Measurements from ENCODE around the gene RERE. TPM values are rescaled to one million over a fixed set of nuclear protein-coding genes. Genes with fewer than 3 reads are reported as not detected.
A peak's percentile ranks its signal among the peaks of the same experiment; 100 is the strongest.

Gene RERE
- total RNA-seq, 6 experiments from 2014 or later, result 36.5 to 41.6 (median 37.5) TPM

GRCh38 chr1:8386247-8386646 lies 431.2 kb downstream of the RERE start:
- Mint-ChIP-seq H3K4me3 (no peak overlapping the region), H3K36me3 (ENCODE audit: low read depth) (peaks cover 33% of the 10 kb centered on the region), H3K4me1 (ENCODE audit: low read depth) (peaks cover 50% of the 10 kb centered on the region), H3K27ac (peak overlapping the region; percentile 50), H3K9me3 (no peaks in the 10 kb centered on the region), H3K27me3 (ENCODE audit: insufficient read depth) (peaks cover 5% of the 10 kb centered on the region)
- DNase-seq, result no peak
- no peak for TF ChIP-seq CTCF (IDR thresholded peaks at IDR 0.05)

- Mint-ChIP-seq H3K27me3 (ENCODE audit: insufficient read depth) (peaks cover 3% of the 10 kb centered on the region; the same call in 1 of the 2 replicates), H3K4me1 (ENCODE audit: low read depth) (peaks cover 43% of the 10 kb centered on the region)
Observed at GRCh38 chr1:8384577-8384976, 432.9 kb downstream of the RERE start.

GRCh38 chr1:8384088-8384487 lies 433.4 kb downstream of the RERE start:
- Mint-ChIP-seq H3K4me3 (no peak overlapping the region), H3K4me1 (ENCODE audit: low read depth) (peaks cover 43% of the 10 kb centered on the region), H3K27me3 (ENCODE audit: insufficient read depth) (peaks cover 3% of the 10 kb centered on the region; the same call in 1 of the 2 replicates), H3K9me3 (no peaks in the 10 kb centered on the region), H3K36me3 (ENCODE audit: low read depth) (peaks cover 18% of the 10 kb centered on the region), H3K27ac (peak overlapping the region; percentile 67)
- DNase-seq, result no peak
- TF ChIP-seq CTCF (IDR thresholded peaks at IDR 0.05), result no peak

More at GRCh38 chr1:8384577-8384976, 432.9 kb downstream of the RERE start:
- DNase-seq, result no peak
- no peak for TF ChIP-seq CTCF (IDR thresholded peaks at IDR 0.05)
- no peak overlapping the region for H3K4me3 Mint-ChIP-seq
- H3K27ac Mint-ChIP-seq, result peak overlapping the region; percentile 67
- H3K36me3 Mint-ChIP-seq (ENCODE audit: low read depth), result peaks cover 22% of the 10 kb centered on the region
- H3K9me3 Mint-ChIP-seq, result no peaks in the 10 kb centered on the region

GRCh38 chr1:8382608-8383505 lies 434.6 kb downstream of the RERE start:
- no peak overlapping the region for H3K4me3 Mint-ChIP-seq
- H3K27ac Mint-ChIP-seq, result no peak overlapping the region
- H3K36me3 Mint-ChIP-seq (ENCODE audit: low read depth), result peaks cover 15% of the 10 kb centered on the region
- H3K27me3 Mint-ChIP-seq (ENCODE audit: insufficient read depth), result peaks cover 3% of the 10 kb centered on the region; the same call in 1 of the 2 replicates
- TF ChIP-seq CTCF (IDR thresholded peaks at IDR 0.05), result no peak
- peaks cover 49% of the 10 kb centered on the region for H3K4me1 Mint-ChIP-seq (ENCODE audit: low read depth)
- H3K9me3 Mint-ChIP-seq, result no peaks in the 10 kb centered on the region
- DNase-seq, result no peak

GRCh38 chr1:8382051-8382505 lies 435.4 kb downstream of the RERE start:
- no peaks in the 10 kb centered on the region for H3K9me3 Mint-ChIP-seq
- DNase-seq, result no peak

More at GRCh38 chr1:8382051-8382505, 435.4 kb downstream of the RERE start:
- peaks cover 3% of the 10 kb centered on the region; the same call in 1 of the 2 replicates for H3K27me3 Mint-ChIP-seq (ENCODE audit: insufficient read depth)
- peaks cover 12% of the 10 kb centered on the region for H3K36me3 Mint-ChIP-seq (ENCODE audit: low read depth)
- no peak for TF ChIP-seq CTCF (IDR thresholded peaks at IDR 0.05)
- H3K4me3 Mint-ChIP-seq, result no peak overlapping the region
- H3K27ac Mint-ChIP-seq, result no peak overlapping the region
- peaks cover 51% of the 10 kb centered on the region for H3K4me1 Mint-ChIP-seq (ENCODE audit: low read depth)

Measured in HFFc6 (cell line).